ENCODE results near the gene XKR8. TPM values are rescaled to one million over a fixed set of nuclear protein-coding genes. Genes with fewer than 3 reads are reported as not detected.

Gene XKR8
- total and polyA plus RNA-seq, 9 of the 15 experiments (the other 6 are each of a cell fraction or from before 2014, with no cell fraction given), result 0.45 to 2.8 (median 1.7) TPM

DNA sequence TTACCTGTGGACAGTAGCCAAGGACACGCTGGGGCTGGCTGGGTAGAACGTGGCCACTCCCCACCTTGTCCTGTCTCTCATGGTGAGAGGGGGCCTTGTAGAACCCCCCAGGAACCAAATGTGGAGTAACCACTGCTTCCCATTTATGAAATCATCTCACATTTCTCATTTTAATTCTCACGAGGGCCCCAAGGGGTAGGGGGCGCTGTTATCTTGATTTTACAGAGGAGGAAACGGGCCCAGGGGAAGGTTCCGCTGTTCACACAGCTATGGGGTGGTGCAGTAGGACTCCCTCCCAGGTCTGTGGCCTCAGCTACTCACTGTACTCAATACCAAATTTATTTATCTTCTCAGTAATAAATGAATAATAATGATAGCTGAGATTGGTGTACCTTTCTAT lies 19.5 kb upstream of the XKR8 start (continued):
- TF ChIP-seq, protein P1, sequence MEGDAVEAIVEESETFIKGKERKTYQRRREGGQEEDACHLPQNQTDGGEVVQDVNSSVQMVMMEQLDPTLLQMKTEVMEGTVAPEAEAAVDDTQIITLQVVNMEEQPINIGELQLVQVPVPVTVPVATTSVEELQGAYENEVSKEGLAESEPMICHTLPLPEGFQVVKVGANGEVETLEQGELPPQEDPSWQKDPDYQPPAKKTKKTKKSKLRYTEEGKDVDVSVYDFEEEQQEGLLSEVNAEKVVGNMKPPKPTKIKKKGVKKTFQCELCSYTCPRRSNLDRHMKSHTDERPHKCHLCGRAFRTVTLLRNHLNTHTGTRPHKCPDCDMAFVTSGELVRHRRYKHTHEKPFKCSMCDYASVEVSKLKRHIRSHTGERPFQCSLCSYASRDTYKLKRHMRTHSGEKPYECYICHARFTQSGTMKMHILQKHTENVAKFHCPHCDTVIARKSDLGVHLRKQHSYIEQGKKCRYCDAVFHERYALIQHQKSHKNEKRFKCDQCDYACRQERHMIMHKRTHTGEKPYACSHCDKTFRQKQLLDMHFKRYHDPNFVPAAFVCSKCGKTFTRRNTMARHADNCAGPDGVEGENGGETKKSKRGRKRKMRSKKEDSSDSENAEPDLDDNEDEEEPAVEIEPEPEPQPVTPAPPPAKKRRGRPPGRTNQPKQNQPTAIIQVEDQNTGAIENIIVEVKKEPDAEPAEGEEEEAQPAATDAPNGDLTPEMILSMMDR (IDR thresholded peaks at IDR 0.05 in 2 of 3, conservative IDR thresholded peaks at IDR 0.05 in 1 of 3; ENCODE audit: insufficient read depth in 2 of 3, low read depth in 1 of 3, low read length in 3 of 3), result peak; percentile 53 to 74 (median 69)
- TF ChIP-seq YBX1 (IDR thresholded peaks at IDR 0.05) (no peak), SMC3 (conservative IDR thresholded peaks at IDR 0.05; ENCODE audit: insufficient read depth, low read depth, low read length) (0 out of 2 replicates have a peak, but pooled peaks have one; percentile 4)
- TF ChIP-seq, protein P2, sequence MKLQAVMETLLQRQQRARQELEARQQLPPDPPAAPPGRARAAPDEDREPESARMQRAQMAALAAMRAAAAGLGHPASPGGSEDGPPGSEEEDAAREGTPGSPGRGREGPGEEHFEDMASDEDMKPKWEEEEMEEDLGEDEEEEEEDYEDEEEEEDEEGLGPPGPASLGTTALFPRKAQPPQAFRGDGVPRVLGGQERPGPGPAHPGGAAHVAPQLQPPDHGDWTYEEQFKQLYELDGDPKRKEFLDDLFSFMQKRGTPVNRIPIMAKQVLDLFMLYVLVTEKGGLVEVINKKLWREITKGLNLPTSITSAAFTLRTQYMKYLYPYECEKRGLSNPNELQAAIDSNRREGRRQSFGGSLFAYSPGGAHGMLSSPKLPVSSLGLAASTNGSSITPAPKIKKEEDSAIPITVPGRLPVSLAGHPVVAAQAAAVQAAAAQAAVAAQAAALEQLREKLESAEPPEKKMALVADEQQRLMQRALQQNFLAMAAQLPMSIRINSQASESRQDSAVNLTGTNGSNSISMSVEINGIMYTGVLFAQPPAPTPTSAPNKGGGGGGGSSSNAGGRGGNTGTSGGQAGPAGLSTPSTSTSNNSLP (IDR thresholded peaks at IDR 0.05; ENCODE audit: borderline replicate concordance, low read depth, low read length), result 0 out of 2 replicates have a peak, but pooled peaks have one; percentile 35

DNA sequence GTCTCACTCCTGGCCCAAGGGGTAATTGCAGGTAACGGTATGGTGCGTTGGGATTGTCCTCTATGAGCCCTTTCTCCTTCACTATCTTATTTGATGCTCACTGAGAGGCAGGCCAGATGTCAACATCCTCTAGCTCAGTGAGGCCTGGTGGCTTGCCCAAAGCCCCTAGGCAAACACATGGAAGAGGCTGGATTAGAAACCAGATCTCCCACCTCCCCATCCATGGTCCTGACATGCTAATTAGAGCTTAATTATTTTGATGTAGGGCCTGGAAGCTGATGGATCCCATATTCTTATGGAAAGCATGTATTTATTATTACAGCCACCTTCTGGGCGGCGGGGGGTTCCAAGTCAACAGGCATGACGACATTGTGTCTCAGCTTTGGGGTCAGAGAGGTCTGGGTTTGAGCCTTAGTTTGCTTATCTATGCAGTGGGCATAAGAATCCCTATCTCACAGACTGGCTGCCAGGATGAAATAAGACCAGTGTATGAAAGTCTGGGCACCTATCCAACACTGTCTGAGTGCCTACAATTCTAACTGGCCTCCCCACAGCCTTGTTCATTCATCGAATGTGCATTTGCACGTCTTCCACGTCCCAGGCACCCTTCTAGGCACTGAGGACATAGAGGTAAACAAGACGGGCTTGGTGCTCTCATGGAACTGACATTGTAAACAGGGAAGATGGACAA lies 18.8 kb upstream of the XKR8 start:
- in situ Hi-C loops (cut with MboI) (no loop called here), intact Hi-C loops (cut with micrococcal nuclease) (loop anchor here (1.0 to 2.0 kb wide), 2 partner anchors 38 to 146 kb away; no protein-coding TSS in a partner anchor)
- peak overlapping the region; percentile 75 for H2AFZ ChIP-seq (ENCODE audit: low read depth, low read length)
- no TSS peak for BruUV-seq (replicated peaks)
- H3K4me2 ChIP-seq (ENCODE audit: insufficient read depth, low read length), result no peak overlapping the region
- peak overlapping the region in 1 of 2 experiments; percentile 2; a peak in 1 of 4 replicates for H3K9ac ChIP-seq (ENCODE audit: insufficient read depth in 1 of 2, low read depth in 2 of 2, low read length in 2 of 2)
- DNase-seq (ENCODE audit: extremely low read depth in 1 of 4, low spot score in 3 of 4) (no peak), ATAC-seq (no peak), FAIRE-seq (no peak)
- no peaks in the 10 kb centered on the region for H3K27me3 ChIP-seq (ENCODE audit: control insufficient read depth in 2 of 2, insufficient read depth in 2 of 2, low read length in 2 of 2)
- H3K9me3 ChIP-seq (replicated peaks; ENCODE audit: control insufficient read depth, insufficient read depth, low read depth, low read length), result no peaks in the 10 kb centered on the region
- H4K20me1 ChIP-seq (replicated peaks; ENCODE audit: control insufficient read depth, insufficient read depth, low read length), result no peaks in the 10 kb centered on the region
- POLR2A ChIA-PET, result interaction anchor here (0.6 to 1.1 kb wide), 6 partner anchors 9 to 703 kb away, joined by 3 to 7 read pairs (median 3); no protein-coding TSS in a partner anchor
- H3K79me2 ChIP-seq (ENCODE audit: control insufficient read depth, insufficient read depth, low read length), result no peaks in the 10 kb centered on the region
- H3K27ac ChIP-seq (ENCODE audit: extremely low read depth, low read depth, low read length), result no peak overlapping the region
- TF ChIP-seq RBM25 (IDR thresholded peaks at IDR 0.05; ENCODE audit: low read depth, low read length, severe bottlenecking), result peak; percentile 41
- TF ChIP-seq, protein P3, sequence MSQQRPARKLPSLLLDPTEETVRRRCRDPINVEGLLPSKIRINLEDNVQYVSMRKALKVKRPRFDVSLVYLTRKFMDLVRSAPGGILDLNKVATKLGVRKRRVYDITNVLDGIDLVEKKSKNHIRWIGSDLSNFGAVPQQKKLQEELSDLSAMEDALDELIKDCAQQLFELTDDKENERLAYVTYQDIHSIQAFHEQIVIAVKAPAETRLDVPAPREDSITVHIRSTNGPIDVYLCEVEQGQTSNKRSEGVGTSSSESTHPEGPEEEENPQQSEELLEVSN (IDR thresholded peaks at IDR 0.05; ENCODE audit: borderline replicate concordance in 1 of 2, extremely low read depth in 1 of 2, insufficient read depth in 1 of 2, insufficient read length in 1 of 2, low read depth in 1 of 2, low read length in 1 of 2, poor library complexity in 1 of 2, severe bottlenecking in 1 of 2), result no peak
- CTCF ChIA-PET (ENCODE audit: low intra/inter-chr PET ratio), result interaction anchor here (0.6 to 2.5 kb wide), 2 partner anchors 14 to 39 kb away, joined by 4 to 11 read pairs; no protein-coding TSS in a partner anchor
- WGBS (ENCODE audit: insufficient coverage, low coverage, missing lambda C conversion rate), result 67% methylated on average over 9 of the region's 9 CpGs
- H3K9me1 ChIP-seq (ENCODE audit: control insufficient read depth, insufficient read depth, low read length), result no peaks in the 10 kb centered on the region
- H3K4me1 ChIP-seq (replicated peaks in 1 of 2; ENCODE audit: control insufficient read depth in 2 of 2, insufficient read depth in 2 of 2, low read length in 2 of 2), result peaks cover 13 to 18% of the 10 kb centered on the region in 2 experiments; a peak in 4 of 5 replicates
- no peak overlapping the region for H3K4me3 ChIP-seq
- H3K36me3 ChIP-seq (ENCODE audit: control insufficient read depth, insufficient read depth, low read length), result no peaks in the 10 kb centered on the region
